NK-92 (cell line): Measurements from ENCODE around the gene CDH4.

Source experiments
- DNase-seq: peaks from one replicate; lab custom pipeline; 2025; ENCODE audit not compliant: unreplicated experiment; lab: John Stamatoyannopoulos, UW

CDH4 gene

DNA sequence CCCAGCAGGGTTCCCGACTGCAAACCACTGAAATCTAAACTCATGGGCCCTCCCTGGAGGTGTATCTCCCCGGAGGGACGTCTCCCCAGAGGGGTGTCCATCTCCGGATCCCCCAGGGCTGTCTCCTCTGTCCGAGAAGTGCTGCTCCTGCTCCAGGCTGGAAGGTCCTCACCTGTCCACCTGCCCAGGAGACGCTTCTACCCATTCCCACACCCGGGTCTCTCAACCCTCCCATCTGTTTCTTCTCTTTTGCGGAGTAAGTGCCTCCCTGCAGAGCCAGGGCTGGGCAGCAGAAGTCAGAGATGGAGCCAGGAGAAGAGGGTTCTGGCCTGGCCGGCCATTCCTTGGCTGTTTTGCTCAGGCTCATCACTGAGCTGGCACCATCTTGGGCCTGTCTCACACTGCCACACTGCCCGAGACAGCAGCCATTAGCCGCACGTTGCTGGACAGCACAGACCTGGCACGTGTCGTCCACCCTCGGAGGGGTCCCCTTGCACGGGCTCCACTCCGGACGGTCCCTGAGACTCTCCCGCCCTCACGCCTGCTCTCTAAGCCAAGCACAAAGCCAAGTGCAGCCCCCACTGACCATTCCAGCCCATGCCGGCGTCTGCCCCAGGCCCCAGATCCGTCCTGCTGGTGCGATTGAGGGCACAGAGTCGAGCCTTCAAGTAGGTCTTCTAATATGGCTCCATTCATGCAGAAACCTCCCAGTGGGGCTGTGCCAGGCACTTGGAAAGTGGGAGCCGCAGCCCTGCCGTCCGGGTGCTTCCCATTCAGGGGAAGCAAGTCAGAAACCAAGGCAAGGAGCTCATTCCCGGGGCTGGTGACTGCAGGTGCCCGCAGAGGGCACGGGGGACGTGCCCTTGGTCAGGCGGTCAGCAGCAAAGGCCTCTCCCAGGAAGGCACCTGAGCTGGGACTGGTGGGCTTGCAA is 445.9 kb downstream of the CDH4 start:
- no peak for DNase-seq

DNA sequence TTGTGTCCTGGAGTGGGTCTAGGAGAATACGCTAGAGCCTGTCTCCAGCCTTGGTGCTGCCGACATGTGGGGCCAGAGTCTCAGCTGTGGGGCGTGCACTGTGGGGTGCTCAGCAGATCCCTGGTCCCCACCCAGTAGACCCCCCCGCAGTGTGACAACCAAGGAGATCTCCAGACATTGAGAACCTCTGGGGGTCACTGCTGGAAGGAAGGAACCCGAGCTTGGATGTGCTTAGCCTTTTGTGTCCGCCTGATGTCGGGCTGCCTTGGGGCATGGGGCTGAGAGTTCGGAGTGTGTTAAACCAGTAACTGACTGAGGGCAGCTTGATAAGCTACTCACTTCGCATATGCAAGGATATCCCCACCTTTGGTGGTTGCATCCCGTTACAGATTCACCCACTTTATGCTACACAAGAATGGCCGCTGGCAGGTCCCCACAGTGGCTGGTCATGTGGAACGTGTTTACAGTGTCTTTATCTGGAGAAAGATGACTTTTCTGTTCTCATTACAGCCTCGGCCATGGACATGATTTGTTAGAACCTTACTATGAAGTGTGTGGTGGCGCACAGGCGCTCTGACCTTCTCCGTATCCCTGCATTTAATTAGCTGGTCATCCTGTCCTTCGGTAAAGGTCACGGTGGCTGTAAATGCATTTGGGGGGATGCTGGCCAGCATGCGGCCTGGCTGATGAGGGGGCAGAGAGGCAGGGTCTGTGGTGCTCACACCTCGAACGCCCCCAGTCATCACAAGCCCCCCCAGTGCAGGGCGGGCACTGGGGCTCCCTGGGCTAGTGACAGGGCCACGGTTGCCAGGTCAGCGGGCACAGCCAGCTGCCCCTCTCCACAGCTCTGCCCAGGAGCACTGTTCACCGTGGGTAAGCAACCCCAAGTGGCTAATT is 446.8 kb downstream of the CDH4 start:
- DNase-seq: no peak

DNA sequence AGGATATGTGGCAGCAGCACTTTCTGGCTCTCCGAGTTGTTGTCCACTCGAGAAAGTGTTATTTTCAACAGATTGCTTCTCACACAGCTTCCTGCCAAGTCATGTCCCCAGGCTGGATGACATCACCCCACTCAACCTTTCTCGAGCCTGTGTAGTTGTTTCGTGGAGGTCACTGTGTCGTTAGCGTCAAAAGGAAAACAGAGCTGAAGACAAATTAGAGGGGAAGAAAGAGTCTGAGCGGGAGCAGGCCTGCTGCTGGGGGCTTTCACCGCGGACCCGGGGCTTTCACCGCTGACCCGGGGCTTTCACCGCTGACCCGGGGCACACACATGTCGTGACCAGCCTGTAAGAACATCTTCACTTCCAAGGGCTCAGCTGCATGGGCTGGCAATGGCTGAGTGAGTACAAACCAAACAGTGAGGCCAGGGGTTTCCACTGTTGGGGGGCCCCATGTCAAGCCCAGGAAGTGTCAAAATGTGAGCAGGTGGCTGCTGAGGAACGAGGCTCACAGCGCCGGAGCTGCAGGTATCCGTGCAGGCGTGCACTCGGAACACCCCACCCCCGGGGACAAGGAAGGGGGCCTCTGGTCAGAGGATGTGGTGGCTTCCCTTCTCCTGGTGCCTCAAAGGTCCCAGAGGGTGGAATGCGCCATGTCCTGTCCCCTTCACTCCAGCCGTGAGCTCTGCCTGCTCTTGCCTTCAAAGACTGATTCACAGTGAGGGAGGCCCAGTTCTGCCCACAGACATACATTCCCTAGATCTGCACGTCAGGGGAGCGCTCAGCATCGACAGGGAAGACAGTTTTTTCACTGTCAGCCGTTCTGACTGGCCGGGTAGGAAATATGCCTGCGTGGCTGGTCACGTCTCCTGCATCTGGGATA is 447.7 kb downstream of the CDH4 start:
- no peak for DNase-seq

DNA sequence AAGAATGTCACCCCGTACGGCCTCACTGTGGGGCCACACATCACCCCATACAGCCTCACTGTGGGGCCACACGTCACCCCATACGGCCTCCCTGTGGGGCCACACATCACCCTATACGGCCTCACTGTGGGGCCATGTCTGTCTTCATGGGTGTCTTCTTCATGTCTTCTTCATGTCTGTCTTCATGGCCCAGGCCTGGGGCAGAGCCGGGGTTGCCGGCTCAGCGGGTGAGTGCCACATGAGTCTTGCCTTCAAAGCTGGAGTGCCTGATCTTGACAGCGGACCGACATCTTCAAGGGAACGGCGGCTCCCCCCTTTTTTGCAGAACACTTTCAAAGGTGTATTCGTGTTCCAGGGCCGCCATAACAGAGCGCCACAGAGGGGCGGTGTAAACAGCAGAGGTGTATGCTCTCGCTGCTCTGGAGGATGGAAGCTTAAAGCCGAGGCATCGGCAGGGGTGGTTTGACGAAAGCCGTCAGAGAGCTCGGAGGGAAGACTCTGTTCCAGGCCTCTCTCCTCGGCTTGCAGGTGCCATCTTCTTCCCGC is 448.6 kb downstream of the CDH4 start:
- DNase-seq: no peak

DNA sequence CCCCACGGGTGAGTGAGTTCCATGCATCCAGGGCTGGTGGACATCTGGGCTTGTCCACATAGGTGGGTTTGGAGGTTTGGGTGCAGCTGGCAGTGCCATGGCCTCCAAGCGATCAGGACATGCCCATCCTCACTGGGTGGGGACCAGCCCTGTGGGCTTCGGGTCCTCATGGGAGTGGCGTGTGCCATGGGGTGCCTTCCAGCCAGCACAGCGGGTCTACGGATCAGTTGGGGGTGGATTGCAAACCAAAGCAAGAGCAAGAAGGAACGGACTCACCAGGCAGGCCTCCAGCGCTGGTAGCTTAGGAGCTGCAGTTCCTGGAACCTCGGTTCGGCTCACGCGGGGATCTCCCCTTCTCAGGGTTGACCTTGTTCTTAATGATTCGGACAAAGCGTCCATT is 449.3 kb downstream of the CDH4 start:
- DNase-seq: no peak

DNA sequence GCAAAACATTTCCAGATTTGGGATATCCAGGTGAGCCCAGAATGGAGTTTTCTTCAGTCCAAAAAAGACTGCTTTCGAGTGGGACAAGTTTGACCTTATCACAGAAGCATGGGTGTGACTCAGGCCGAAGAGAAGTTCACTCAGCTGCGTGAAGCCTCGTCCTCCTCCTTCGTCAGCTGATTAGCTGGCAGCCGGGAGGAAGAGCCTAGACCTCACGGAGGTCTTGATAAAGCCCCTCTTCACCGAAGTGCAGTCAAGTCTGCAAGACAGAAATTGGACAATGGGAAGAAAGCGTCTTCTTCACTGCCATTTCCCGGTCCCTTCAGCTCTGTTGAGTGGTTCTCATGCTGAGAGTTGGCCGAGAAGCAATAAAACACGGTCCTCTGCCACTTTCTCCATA is 449.7 kb downstream of the CDH4 start:
- DNase-seq: no peak

DNA sequence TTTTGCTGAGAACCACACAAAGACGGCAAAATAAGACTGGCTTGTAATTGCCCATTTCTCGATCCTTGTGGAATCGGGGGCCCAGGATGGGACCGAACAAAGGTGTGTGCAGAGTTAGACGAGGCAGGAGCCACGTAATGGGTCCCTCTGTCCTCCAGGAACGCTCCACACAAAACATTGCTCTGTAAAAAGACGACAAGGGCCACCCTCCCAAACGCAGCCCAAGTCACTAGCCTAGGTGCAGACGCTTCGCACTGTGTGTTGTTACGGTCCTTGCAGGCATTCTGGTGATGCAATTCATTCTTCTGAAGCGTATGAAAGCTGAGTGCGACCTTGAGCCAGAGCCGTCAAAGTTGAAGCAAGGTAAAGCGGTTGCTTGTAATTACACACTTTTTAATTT is 450.2 kb downstream of the CDH4 start:
- no peak for DNase-seq

DNA sequence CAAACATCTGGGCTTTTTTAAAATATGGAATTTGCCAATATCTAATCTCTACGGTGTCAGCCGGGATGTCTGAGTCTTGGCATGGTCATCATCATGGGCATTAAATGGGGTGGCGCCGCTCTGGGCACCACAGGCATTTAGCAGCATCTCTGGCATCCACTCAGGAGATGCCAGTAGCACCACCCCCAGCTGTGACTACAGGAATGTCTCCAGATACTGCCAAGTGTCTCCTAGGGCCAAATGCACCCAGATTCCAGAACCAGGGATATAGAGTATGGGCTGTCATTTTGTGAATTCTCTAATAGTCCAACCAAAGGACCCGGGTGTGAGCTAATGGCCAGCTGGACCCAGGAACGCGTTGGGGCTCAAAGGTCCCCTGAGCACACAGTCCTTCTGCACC is 452.6 kb downstream of the CDH4 start:
- DNase-seq: no peak

DNA sequence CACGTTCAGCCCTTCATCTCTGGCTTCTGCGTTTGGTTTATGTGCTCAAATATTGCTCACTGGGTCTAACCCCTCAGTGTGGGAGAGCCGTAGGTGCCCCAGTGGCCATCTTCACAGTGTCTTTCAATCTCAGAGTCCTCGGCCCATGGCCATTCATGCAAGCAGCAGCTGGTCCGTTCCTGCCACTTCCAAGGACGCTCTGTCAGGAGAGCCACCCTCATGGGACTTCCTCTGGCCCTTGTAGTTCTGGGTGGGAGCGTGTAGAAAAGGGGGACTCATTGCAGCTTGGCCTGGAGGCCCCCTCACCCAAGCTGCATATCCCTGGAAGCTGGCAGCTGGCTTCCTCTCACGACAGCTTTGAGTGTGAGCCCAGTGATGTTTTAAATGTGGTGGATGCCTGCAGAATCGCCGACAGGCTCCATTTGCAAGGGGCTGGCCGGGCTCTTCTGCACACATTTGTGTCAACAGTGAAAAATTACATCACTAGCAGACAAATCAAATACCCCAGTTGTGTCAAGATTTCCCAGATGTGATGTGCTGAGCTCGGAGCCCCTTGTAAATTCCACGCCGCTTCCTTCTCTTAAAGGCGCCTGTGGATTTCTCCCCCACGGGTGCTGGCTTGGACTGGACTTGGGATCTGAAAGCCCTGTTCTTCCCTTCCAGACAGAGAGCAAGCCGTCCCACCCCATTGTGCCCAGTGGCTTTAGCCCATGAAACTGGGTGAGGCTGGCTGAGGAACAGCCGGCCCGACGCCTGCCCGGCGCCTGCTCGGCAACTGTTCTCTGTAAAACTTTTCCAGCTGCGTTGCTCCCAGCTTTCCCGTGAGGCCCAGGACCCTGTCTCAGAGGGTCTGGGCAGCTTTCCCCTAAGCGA is 453.6 kb downstream of the CDH4 start:
- DNase-seq: no peak

DNA sequence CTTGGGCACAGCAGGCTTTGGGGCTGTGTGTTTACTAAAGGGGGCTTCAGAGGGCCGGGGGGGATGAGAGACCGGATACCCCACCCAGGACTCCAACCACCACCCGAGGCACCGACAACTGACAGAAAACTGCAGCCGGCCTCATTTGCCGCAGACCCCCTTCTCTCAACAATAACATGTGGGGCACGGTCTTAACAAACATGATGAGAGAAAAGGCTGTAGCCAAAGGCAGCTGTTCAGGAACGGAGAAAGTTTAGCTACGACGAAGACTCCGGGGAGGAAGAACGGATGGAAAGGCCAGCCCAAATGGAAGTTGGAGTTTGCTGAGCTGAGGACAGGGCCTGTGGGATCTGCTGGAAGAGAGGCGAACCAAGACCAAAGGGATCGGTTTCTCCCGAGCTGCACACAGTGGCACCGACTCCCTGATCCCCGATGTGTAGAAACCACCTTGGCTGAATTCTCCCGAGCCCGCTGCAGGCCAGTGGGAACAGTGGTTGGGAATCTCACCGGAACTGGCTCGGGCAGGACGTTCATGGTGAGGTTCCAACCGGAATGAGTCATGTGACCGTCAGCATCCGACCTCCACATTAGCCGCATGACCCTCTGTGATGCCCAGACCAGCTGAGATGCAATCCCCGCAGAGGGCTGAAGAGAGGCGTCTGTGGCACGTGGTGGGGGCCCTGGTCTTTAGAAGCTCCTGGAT is 454.3 kb downstream of the CDH4 start:
- DNase-seq: no peak

DNA sequence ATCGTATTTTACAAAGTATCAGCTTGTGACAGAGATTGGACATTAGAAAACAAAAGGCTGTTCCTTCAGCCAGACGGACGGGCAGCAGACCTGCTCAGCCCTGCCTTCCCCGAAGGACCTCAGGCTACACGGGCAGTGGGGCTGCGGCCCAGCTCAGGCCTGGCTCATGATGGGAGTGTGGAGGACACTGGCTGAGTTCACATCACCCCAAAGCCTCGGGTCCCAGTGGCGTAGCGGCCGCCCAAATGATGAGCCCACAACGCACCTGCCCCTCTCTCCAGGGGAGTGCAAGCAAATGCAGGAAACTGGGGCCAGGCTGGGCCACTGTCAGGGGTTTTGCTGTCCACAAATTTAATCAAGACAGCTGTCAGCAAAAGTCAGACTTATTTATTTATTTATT is 456.8 kb downstream of the CDH4 start:
- no peak for DNase-seq

DNA sequence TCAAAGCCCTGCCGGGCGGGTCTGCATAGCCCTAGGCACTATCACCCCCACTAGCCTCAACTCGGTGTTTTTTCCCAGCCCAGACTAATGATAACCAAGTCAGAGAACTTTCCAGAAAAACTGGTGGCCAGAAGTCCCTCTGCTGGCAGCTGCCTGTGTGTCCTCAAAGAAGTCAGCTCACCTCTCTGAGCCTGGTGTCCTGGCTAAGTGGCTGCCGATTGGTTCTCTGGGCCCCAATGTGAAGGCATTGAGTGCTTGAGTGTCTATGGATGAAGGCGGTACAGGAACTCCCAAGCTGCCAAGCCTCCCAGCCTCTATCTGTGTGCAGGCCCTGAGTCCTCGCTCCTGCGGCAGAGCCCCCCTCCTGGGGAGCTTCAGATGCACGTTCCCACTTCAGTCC is 458.0 kb downstream of the CDH4 start:
- DNase-seq: no peak

DNA sequence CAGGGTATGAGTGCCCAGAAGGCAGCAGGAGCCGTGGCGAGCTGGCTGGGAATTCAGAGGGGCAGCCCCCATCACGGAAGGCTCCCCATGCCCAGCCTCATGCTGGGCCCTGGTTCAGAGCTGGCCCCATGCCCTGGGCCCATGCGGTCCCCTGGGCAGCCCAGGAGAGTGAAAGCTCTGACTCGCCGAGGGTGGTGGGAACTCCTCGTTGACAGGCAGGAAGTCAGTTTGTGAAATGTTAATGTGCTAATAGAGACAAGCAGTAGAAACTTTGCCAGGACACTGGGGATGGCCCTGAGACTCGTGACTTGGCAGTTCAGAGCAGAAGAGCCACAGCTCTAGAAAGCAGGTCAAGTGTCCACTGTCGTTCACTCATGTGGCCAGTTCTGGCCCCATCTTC is 460.6 kb downstream of the CDH4 start:
- DNase-seq: no peak

DNA sequence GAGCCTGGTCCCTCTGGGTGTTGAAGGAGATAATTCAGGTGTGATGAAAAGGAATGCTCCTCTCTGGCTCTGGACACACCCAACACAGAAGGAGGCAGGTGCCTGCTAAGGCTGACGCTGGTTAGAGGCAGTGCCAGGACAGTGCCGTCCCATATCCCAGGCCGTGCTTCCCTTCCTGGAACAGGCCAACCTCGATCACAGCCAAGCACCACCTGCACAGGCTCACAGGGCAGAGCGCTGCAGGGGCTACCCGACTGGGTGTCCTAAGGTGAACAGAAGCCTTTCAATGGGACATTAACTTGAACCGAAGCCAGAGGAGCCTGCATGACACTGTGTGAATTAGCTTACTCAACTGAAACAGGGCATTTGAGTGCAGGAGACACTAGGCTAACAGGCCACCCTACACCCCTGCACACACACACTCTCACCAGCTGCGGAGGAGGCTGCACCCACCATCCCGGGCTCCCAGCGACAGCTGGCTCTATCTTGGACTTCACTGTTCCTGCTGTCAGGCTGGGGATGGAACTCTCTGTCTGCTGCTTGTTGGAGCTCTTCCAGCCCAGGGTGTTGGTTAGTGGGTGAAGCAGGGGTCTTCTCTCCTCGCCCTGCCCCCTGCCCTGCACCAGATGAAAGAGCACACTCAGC is 466.4 kb downstream of the CDH4 start:
- no peak for DNase-seq

DNA sequence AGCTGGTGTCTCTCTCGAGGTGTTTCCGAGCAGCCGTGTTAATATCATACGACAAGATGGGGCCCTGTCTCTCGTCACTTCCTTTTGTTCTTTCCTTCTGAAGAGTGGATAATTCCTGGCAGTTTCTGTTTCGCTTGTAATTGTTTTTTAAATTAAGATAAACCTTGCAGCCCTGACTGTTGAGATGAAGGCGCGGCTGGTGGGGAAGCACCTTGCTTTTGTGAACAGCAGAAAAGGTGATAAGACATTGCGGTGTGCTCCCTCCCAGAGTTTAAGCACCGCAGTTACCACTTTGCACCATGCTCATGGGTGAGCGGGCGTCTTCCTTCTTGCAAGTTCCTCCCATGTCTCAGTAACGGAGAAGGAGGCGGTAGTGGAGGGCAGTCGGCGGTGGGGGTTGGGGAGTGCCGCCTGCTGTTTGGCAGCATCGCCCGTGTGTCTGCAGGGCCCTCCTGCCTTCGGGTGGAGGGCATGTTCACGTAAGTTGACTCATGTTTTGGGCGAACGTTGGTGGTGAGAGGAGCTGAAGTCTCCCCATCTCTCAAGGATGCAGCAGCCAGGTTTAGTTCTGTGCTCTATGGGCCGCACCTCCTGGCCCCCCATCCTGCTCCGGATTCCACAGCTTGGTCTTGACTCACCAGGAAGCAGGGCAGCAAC is 467.8 kb downstream of the CDH4 start:
- DNase-seq: no peak

DNA sequence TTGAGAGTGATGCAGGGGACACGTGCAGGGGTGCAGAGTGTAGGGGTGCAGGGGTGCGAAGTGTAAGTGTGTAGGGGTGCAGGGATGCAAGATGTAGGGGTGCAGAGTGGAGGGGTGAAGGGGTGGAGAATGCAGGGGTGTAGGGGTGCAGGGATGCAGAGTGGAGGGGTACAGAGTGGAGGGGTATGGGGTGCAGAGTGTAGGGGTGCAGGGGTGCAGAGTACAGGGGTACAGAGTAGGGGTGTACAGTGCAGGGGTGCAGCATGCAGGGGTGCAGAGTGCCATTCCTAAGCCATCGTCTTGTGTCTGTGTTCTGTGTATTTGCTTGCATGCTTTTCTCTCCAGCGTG is 468.3 kb downstream of the CDH4 start:
- DNase-seq: no peak

DNA sequence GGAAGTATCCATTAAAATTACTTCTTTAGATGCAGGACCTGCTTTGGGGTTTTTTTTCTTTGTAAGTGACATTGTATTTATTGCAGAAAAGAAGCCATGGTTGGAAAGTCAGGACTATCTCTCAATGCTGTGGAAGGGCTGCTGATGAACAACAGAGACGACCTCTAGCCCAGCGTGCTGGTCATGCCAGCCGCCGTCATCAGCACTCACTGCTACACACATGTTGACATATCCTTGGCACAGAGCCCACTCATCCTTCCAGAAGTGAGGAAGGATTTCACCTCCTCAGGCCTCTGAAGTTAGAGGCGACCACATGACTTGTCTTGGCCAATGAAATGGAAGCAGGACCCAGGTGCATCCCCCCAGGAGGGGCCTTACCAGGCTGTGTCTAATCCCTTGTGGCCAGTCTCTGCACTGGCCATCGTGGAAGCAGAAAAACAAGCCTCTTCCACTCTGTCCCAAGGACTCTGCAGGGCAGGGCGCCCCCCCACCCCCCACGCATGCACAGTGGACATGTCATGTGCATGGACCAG is 470.2 kb downstream of the CDH4 start:
- DNase-seq: no peak
